Ureter (tissue), 1 donor: ENCODE data around the gene MBOAT1. TPM values are rescaled to one million over a fixed set of nuclear protein-coding genes. Genes with fewer than 3 reads are reported as not detected.

Experiments
- total RNA-seq: library from RNA; stranded (reverse); gene quantifications from one replicate; pipeline ENCODE4 v1.2.4, GENCODE V29; 2023
- donor health status: DM: yes; HTN: yes; CAD: no.

The MBOAT1 gene
- total RNA-seq, 1 donor from 2014 or later: 25.0 TPM

Other genes starting within 250 kb of the MBOAT1 start
- gene E2F3, start 189.4 kb upstream of the MBOAT1 start, total RNA-seq: 14.5 TPM